Spleen (tissue), 11 donors: Measurements from ENCODE around the gene ISG20. TPM values are rescaled to one million over a fixed set of nuclear protein-coding genes. Genes with fewer than 3 reads are reported as not detected.

Experiments
- DNase-seq: peaks from one replicate; pipeline ENCODE4 v3.0.0-alpha.2; 2020
- H3K27ac ChIP-seq, 8 donors: fragments of 200-600 bp; sonication (generic) in 7 of 8; 1 replicate in 4 of 8; 2 replicates in 4 of 8; pipeline versions ENCODE4 v1.5.0 to v1.8.0; 2016 to 2021; ENCODE audit warnings: inconsistent platforms in 4 of 8, mild to moderate bottlenecking in 4 of 8, moderate library complexity in 1 of 8
- H3K27me3 ChIP-seq, 7 donors: fragments of 200-600 bp; sonication (generic) in 6 of 7; replicated peaks in 1 of 7; 1 replicate in 4 of 7; 2 replicates in 3 of 7; pipeline versions ENCODE4 v1.5.0 to v1.8.0; 2016 to 2021; ENCODE audit warnings: inconsistent platforms in 3 of 7, mild to moderate bottlenecking in 1 of 7
- H3K36me3 ChIP-seq, 6 donors: fragments of 200-600 bp; sonication (generic) in 5 of 6; 1 replicate in 4 of 6; 2 replicates in 2 of 6; pipeline versions ENCODE4 v1.5.0 to v1.8.0; 2016 to 2021; ENCODE audit warnings: inconsistent platforms in 2 of 6
- H3K4me1 ChIP-seq, 6 donors: fragments of 200-600 bp; sonication (generic) in 5 of 6; 1 replicate in 3 of 6; 2 replicates in 3 of 6; pipeline versions ENCODE4 v1.5.0 to v1.8.0; 2016 to 2021; ENCODE audit warnings: inconsistent platforms in 3 of 6
- H3K4me3 ChIP-seq, 8 donors: fragments of 200-600 bp; sonication (generic) in 7 of 8; 1 replicate in 4 of 8; 2 replicates in 4 of 8; pipeline versions ENCODE4 v1.5.0 to v1.8.0; 2016 to 2021; ENCODE audit warnings: inconsistent platforms in 4 of 8, mild to moderate bottlenecking in 4 of 8, moderate library complexity in 2 of 8
- H3K9me3 ChIP-seq, 8 donors: fragments of 200-600 bp; sonication (generic) in 7 of 8; 1 replicate in 4 of 8; 2 replicates in 4 of 8; pipeline versions ENCODE4 v1.5.0 to v1.8.0; 2016 to 2021; ENCODE audit warnings: inconsistent platforms in 4 of 8
- POLR2A ChIP-seq, 3 donors: fragments of 450-650 bp; IDR thresholded peaks; one replicate each; pipeline ENCODE4 v1.5.1; 2017; ENCODE audit warnings: antibody characterized with exemption in 3 of 3, mild to moderate bottlenecking in 1 of 3
- POLR2AphosphoS5 ChIP-seq, 3 donors: sonication (generic); formaldehyde crosslinking; IDR thresholded peaks; one replicate each; pipeline ENCODE4 v1.5.1; 2017; ENCODE audit warnings: antibody characterized with exemption in 3 of 3
- WGBS, 5 donors: extraction: QIAGEN DNeasy Blood & Tissue Kit in 3 of 5; methylation state at CpG; one replicate each; pipeline versions ENCODE4 v1.1.5 to v1.1.7; 2013 to 2018; 5-methylcytosine and 5-hydroxymethylcytosine counted together
- intact Hi-C: fragments of 100-400 bp; cut with DNase I; formaldehyde crosslinking; loops from one replicate; pipeline ENCODE4 v1.15.0; 2023; ENCODE audit warnings: low total_unique reads
- polyA plus RNA-seq, 3 donors: library from polyadenylated mRNA; stranded (reverse); fragments of 200-250 nt; gene quantifications; one replicate each; pipeline ENCODE4 v1.2.1, GENCODE V29; 2013
- total RNA-seq, 7 donors: library from RNA; depleted of rRNA in 3 of 7; stranded (reverse); fragments of >200 nt in 3 of 7; fragmentation: NEBNext Ultra II Directional in 4 of 7; extraction: Animal tissue kit (Norgen Biotek cat#: 25700) in 4 of 7; gene quantifications; one replicate each; pipeline versions ENCODE4 v1.1.0 to v1.2.1, GENCODE V29; 2016 to 2021
- TF ChIP-seq, protein P1 (sequence below), 11 experiments: fragments of 200-600 bp in 7 of 11; fragments of 450-650 bp in 4 of 11; sonication (generic) in 4 of 11; IDR thresholded peaks in 8 of 11; conservative IDR thresholded peaks in 3 of 11; 1 replicate in 7 of 11; 2 replicates in 4 of 11; pipeline versions ENCODE4 v1.4.0 to v1.8.0; 2016 to 2021; ENCODE audit warnings: antibody characterized with exemption in 11 of 11, inconsistent platforms in 4 of 11, mild to moderate bottlenecking in 1 of 11
- donor health status: healthy with polysubstance abuse.
- donor health status: DM: no; HTN: no; CAD: no; lungs with moderate emphysema.
- donor health status: DM: no; HTN: no; CAD: no.
- donor health status: Bipolar disorder and iron deficiency.
- donor health status: healthy.
- donor health status: DM: no; HTN: no; CAD: no.
- donor health status: DM: yes; HTN: yes; CAD: no.

The ISG20 gene
- total and polyA plus RNA-seq, 10 donors: 70.5 to 365 (median 142) TPM

DNA sequence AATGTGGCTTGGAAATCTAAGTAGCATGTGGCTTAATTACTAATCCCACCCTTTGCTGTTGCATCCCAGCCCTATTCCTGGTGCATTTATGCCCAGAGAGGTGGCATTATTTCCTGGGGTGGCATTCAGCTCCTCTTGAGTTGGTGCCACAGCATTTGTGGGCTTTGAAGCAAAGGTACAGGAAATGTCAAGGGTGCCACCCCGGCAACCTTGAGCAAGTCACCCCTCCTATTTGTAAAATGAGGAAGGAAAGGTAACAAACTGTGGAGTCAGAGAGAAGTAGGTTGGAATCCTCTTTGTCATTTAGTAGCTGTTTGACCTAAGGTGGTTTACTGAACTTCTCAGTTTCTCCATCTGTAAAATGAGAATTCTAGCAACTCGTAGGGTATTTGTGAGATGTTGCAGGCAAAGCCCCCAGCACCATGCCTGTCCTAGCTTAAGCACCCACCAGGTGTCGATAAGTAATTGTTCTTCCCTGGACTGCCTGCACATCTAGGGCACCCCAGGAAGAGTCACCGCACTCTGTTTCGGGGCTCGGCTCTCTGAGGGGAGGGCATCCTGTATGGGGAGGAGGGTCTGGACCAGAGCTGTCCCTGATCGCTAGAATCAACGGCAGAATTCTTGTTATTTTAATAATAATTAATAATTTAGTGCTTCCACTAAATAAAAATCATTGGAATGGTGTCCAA lies 17.1 kb downstream of the ISG20 start:
- TF ChIP-seq, protein P1, sequence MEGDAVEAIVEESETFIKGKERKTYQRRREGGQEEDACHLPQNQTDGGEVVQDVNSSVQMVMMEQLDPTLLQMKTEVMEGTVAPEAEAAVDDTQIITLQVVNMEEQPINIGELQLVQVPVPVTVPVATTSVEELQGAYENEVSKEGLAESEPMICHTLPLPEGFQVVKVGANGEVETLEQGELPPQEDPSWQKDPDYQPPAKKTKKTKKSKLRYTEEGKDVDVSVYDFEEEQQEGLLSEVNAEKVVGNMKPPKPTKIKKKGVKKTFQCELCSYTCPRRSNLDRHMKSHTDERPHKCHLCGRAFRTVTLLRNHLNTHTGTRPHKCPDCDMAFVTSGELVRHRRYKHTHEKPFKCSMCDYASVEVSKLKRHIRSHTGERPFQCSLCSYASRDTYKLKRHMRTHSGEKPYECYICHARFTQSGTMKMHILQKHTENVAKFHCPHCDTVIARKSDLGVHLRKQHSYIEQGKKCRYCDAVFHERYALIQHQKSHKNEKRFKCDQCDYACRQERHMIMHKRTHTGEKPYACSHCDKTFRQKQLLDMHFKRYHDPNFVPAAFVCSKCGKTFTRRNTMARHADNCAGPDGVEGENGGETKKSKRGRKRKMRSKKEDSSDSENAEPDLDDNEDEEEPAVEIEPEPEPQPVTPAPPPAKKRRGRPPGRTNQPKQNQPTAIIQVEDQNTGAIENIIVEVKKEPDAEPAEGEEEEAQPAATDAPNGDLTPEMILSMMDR (IDR thresholded peaks at IDR 0.05 in 8 of 11, conservative IDR thresholded peaks at IDR 0.05 in 3 of 11): no peak
- peak in 1 of 3 donors; percentile 69 for TF ChIP-seq POLR2AphosphoS5 (IDR thresholded peaks at IDR 0.05)
- TF ChIP-seq POLR2A (IDR thresholded peaks at IDR 0.05): no peak
- H3K4me1 ChIP-seq: peaks cover 11 to 77% (median 58%) of the 10 kb centered on the region in 6 donors
- intact Hi-C loops: no loop called here
- peak overlapping the region in 7 of 8 donors; percentile 4 to 88 (median 71) for H3K27ac ChIP-seq
- H3K4me3 ChIP-seq: peak overlapping the region in 1 of 8 donors; percentile 1
- 69 to 82% (median 72%) methylated on average over 8 of the region's 8 CpGs for WGBS, 5 donors
- no peaks in the 10 kb centered on the region for H3K27me3 ChIP-seq
- H3K36me3 ChIP-seq: peaks cover 0 to 44% (median 0%) of the 10 kb centered on the region in 6 donors
- H3K9me3 ChIP-seq: no peaks in the 10 kb centered on the region
- DNase-seq: peak; percentile 68

DNA sequence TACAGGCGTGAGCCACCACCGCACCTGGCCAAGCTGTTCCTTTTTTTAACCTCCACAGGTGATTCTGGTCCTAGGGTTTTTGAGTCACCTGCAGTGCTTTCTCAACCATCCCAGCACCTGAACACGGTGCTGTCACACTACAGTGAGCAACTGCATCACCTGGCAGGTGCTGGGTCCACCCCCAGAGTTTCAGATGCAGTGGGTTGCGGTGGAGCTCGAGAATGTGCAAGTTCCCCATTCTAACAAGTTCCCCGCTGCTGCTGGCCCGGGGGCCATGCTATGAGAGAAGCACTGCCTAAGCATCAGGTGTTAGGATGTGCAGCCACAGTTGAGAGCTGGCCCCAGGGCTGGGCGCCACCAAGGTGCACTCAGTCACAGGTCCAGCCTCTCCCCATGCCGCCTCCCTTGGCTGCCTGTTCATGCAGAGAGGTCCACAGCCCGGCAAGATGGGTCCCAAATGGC lies 18.0 kb downstream of the ISG20 start:
- H3K36me3 ChIP-seq: peaks cover 0 to 36% (median 0%) of the 10 kb centered on the region in 6 donors
- H3K27me3 ChIP-seq: no peaks in the 10 kb centered on the region
- H3K27ac ChIP-seq: peak overlapping the region; percentile 10 to 88 (median 68)
- TF ChIP-seq, protein P1 (IDR thresholded peaks at IDR 0.05 in 8 of 11, conservative IDR thresholded peaks at IDR 0.05 in 3 of 11): no peak
- TF ChIP-seq POLR2AphosphoS5 (IDR thresholded peaks at IDR 0.05) (peak; percentile 85 to 91 (median 86)), POLR2A (IDR thresholded peaks at IDR 0.05) (peak in 1 of 3 donors; percentile 32)
- no peaks in the 10 kb centered on the region for H3K9me3 ChIP-seq
- intact Hi-C loops: no loop called here
- WGBS, 5 donors: 63 to 69% (median 64%) methylated on average over 8 to 10 of the region's 10 CpGs
- DNase-seq: peak; percentile 93
- H3K4me1 ChIP-seq: peaks cover 11 to 68% (median 52%) of the 10 kb centered on the region in 6 donors
- no peak overlapping the region for H3K4me3 ChIP-seq

DNA sequence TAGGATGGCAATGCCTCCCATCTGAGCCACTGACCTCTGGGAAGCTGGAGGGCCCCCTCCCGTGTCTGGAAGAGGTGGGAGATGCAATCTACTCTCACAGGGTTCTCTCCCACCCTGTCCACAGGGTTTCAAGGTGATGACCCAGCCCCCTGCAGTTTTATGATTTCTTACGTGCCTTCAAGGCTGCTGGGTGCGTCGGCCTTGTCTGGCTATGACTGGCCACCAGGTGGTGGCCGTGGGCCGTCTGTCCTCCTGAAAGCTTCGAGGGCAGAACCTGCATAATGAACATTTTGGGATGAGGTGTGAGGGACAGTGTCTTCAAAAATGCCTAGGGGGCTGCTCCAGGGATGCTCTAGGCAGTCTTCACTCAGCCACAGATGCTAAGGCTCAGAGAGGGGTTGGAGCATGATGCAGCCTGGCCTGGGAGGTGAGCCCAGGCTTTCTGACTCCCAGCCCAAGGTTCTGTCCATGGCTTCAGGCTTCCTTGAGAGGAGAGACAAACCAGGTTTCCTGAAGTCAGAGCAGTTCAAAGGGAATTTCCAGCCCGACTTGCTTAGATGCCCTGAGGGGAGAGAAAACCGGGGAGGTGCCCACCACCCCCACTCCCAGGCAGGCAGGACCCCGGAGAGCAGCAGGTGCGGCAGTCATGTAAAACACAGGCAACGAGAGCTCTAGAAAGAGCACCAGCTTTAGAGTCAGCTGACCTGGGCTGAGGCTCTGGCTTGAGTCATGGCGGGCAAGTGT lies 18.7 kb downstream of the ISG20 start:
- no peak overlapping the region for H3K4me3 ChIP-seq
- 39 to 56% (median 51%) methylated on average over 9 to 13 of the region's 13 CpGs for WGBS, 5 donors
- intact Hi-C loops: no loop called here

More for the DNA sequence above, 18.7 kb downstream of the ISG20 start:
- H3K36me3 ChIP-seq: peaks cover 0 to 32% (median 0%) of the 10 kb centered on the region in 6 donors
- TF ChIP-seq POLR2AphosphoS5 (IDR thresholded peaks at IDR 0.05): no peak
- no peak for TF ChIP-seq POLR2A (IDR thresholded peaks at IDR 0.05)
- TF ChIP-seq, protein P1 (IDR thresholded peaks at IDR 0.05 in 8 of 11, conservative IDR thresholded peaks at IDR 0.05 in 3 of 11): peak in 10 of 11 experiments; percentile 32 to 66 (median 54)
- peak overlapping the region; percentile 10 to 88 (median 68) for H3K27ac ChIP-seq
- H3K4me1 ChIP-seq: peaks cover 9 to 64% (median 49%) of the 10 kb centered on the region in 6 donors
- DNase-seq: peak; percentile 80
- H3K9me3 ChIP-seq: no peaks in the 10 kb centered on the region
- H3K27me3 ChIP-seq: no peaks in the 10 kb centered on the region
